Breast epithelium (tissue), 3 donors: ENCODE results near the gene NOSTRIN.

Experiments used
- CTCF ChIP-seq, 3 donors: fragments of 450-650 bp; IDR thresholded peaks; one replicate each; pipeline ENCODE4 v1.5.1; 2016 to 2017; ENCODE audit warnings: antibody characterized with exemption in 3 of 3, mild to moderate bottlenecking in 3 of 3, moderate library complexity in 3 of 3
- POLR2A ChIP-seq: fragments of 450-650 bp; IDR thresholded peaks from one replicate; pipeline ENCODE4 v1.6.1; 2016; ENCODE audit warnings: antibody characterized with exemption, mild to moderate bottlenecking, moderate library complexity
- POLR2AphosphoS5 ChIP-seq, 3 donors: sonication (generic); formaldehyde crosslinking; IDR thresholded peaks; one replicate each; pipeline ENCODE4 v1.6.1; 2017; ENCODE audit warnings: antibody characterized with exemption in 3 of 3

DNA sequence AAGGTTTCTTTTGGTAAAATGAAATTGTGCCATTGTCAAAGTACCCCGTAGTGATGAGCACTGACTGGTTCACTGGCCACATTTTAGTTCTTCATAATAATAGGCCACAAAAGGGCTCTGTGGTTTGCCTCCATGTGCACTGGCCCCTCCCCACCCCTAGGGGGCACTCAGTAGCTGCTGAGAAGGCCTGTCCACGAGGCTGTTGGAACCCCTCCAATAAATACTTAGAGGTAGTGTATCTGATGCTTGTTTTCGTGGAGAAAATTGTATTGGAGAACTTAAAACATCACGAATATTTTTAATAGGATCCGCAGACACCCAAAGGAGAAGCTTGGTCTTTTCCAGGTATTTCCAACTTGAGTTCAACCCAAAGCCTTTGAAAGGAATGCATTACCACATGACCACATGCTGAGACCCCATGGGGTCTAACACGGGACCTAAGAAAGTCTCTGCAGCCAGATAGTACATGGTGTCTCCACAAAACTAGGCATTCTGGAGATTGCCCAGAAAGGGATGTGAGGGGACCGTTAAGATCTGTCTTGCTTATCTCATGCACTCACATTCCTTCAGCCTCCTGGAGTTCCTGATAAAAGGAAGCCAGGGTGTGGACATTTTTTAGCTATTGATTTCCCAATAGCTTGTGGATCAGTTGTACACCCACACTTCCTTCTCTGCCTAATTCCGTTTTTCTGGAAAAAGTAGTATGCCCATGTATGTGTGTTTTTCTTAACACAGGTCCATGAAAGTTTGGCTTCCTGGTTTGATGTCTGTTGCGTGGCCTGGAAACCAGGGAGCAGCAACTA is 28.5 kb upstream of the NOSTRIN start:
- TF ChIP-seq CTCF (IDR thresholded peaks at IDR 0.05) (peak; percentile 46 to 76 (median 69)), POLR2A (no peak), POLR2AphosphoS5 (IDR thresholded peaks at IDR 0.05) (peak in 1 of 3 donors; percentile 50)
